Epithelial cell of esophagus (primary cell): ENCODE data around the gene L3MBTL4.

ENCODE experiments used
- DNase-seq: peaks from one replicate; pipeline ENCODE4 v3.0.0; 2010; ENCODE audit warnings: low read depth
- H3K4me3 ChIP-seq: 2 replicates; pipeline ENCODE4 v1.5.1; 2011; ENCODE audit warnings: mild to moderate bottlenecking, low read length, control low read depth
- CTCF ChIP-seq: IDR thresholded peaks from 2 replicates; pipeline ENCODE4 v1.5.1; 2011; ENCODE audit warnings: low read depth, mild to moderate bottlenecking, low read length, control low read depth, inconsistent platforms; ENCODE audit not compliant: insufficient read depth; ENCODE audit errors: missing control alignments

L3MBTL4 gene

GRCh38 chr18:6330786-6331185, 83.9 kb downstream of the L3MBTL4 start:
- H3K4me3 ChIP-seq: no peak overlapping the region
- TF ChIP-seq CTCF: no peak
- DNase-seq: no peak

- no peak for TF ChIP-seq CTCF
These were observed 86.1 kb downstream of the L3MBTL4 start for GRCh38 chr18:6328621-6329010.

GRCh38 chr18:6327895-6328620, 86.7 kb downstream of the L3MBTL4 start:
- no peak for TF ChIP-seq CTCF
- H3K4me3 ChIP-seq: no peak overlapping the region
- no peak for DNase-seq

More at GRCh38 chr18:6328621-6329010, 86.1 kb downstream of the L3MBTL4 start:
- no peak overlapping the region for H3K4me3 ChIP-seq
- DNase-seq: no peak

GRCh38 chr18:6327485-6327884, 87.2 kb downstream of the L3MBTL4 start:
- no peak overlapping the region for H3K4me3 ChIP-seq
- DNase-seq: no peak
- no peak for TF ChIP-seq CTCF

- no peak overlapping the region for H3K4me3 ChIP-seq
- DNase-seq: no peak
- no peak for TF ChIP-seq CTCF
These were observed 88.1 kb downstream of the L3MBTL4 start for GRCh38 chr18:6326566-6326965.

- no peak for TF ChIP-seq CTCF
- DNase-seq: no peak
- no peak overlapping the region for H3K4me3 ChIP-seq
These were observed 91.3 kb downstream of the L3MBTL4 start for GRCh38 chr18:6323319-6323889.
